SU-DHL-6 (cell line): ENCODE results near the gene AOAH.

Experiments
- EZH2phosphoT487 ChIP-seq: fragments of 200-600 bp; sonication (generic), shearing (Covaris generic); conservative IDR thresholded peaks from 2 replicates; pipeline ENCODE4 v1.6.1; 2018; ENCODE audit warnings: mild to moderate bottlenecking, antibody characterized with exemption, low read length, moderate library complexity, mixed read lengths
- TF ChIP-seq, protein P1 (sequence below): fragments of 200-600 bp; sonication (generic); IDR thresholded peaks from one replicate; pipeline ENCODE4 v1.5.1; 2017; ENCODE audit warnings: antibody characterized with exemption, mild to moderate bottlenecking, low read length, moderate library complexity; ENCODE audit not compliant: insufficient read depth, poor library complexity, severe bottlenecking

DNA sequence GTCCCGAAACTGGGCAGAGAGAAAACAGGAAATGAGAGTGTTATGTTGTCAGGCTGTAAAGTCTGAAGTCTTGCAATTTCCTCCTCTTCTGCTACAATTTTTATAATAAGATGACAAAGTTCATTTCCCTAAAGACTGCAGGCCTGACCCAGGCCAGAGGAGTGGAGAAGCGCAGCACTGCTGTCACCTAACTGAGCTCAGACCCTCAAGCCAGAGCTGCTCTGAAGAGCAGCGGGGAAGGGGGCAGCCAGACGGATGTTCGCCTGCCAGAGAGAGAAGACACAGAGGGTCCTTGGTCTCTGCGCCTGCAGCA is 12.6 kb upstream of the AOAH start:
- TF ChIP-seq, protein P1, sequence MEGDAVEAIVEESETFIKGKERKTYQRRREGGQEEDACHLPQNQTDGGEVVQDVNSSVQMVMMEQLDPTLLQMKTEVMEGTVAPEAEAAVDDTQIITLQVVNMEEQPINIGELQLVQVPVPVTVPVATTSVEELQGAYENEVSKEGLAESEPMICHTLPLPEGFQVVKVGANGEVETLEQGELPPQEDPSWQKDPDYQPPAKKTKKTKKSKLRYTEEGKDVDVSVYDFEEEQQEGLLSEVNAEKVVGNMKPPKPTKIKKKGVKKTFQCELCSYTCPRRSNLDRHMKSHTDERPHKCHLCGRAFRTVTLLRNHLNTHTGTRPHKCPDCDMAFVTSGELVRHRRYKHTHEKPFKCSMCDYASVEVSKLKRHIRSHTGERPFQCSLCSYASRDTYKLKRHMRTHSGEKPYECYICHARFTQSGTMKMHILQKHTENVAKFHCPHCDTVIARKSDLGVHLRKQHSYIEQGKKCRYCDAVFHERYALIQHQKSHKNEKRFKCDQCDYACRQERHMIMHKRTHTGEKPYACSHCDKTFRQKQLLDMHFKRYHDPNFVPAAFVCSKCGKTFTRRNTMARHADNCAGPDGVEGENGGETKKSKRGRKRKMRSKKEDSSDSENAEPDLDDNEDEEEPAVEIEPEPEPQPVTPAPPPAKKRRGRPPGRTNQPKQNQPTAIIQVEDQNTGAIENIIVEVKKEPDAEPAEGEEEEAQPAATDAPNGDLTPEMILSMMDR, result no peak
- no peak for TF ChIP-seq EZH2phosphoT487
